HEK293 (cell line): ENCODE data around the gene HSD17B10.

ENCODE experiments used
- EGR2 ChIP-seq: fragments of 450-650 bp; formaldehyde crosslinking; IDR thresholded peaks from 2 replicates; pipeline ENCODE4 v1.5.1; 2016; ENCODE audit warnings: low read depth, missing biosample characterization, missing genetic modification characterization
- HOXD13 ChIP-seq: sonication (generic); formaldehyde crosslinking; IDR thresholded peaks from 2 replicates; pipeline ENCODE4 v1.8.0; 2022; ENCODE audit warnings: missing genetic modification reagents, borderline replicate concordance
- PRDM2 ChIP-seq: fragments of 450-650 bp; formaldehyde crosslinking; IDR thresholded peaks from 2 replicates; pipeline ENCODE4 v1.5.1; 2016; ENCODE audit warnings: missing biosample characterization, missing genetic modification characterization, borderline replicate concordance
- REPIN1 ChIP-seq: fragments of 450-650 bp; formaldehyde crosslinking; IDR thresholded peaks from 2 replicates; pipeline ENCODE4 v1.5.1; 2017; ENCODE audit warnings: missing biosample characterization, missing genetic modification characterization, low read depth
- SP3 ChIP-seq: fragments of 450-650 bp; formaldehyde crosslinking; IDR thresholded peaks from 2 replicates; pipeline ENCODE4 v1.5.1; 2016; ENCODE audit warnings: missing biosample characterization, missing genetic modification characterization
- ZBTB48 ChIP-seq: fragments of 450-650 bp; formaldehyde crosslinking; IDR thresholded peaks from 2 replicates; pipeline ENCODE4 v1.5.1; 2016; ENCODE audit warnings: missing biosample characterization, missing genetic modification characterization
- ZBTB7A ChIP-seq: fragments of 450-650 bp; formaldehyde crosslinking; IDR thresholded peaks from 2 replicates; pipeline ENCODE4 v1.5.1; 2016; ENCODE audit warnings: low read depth, missing biosample characterization, missing genetic modification characterization
- ZFP3 ChIP-seq: fragments of 450-650 bp; formaldehyde crosslinking; IDR thresholded peaks from 2 replicates; pipeline ENCODE4 v1.5.1; 2016; ENCODE audit warnings: low read depth, missing biosample characterization, missing genetic modification characterization
- ZNF16 ChIP-seq: fragments of 450-650 bp; formaldehyde crosslinking; IDR thresholded peaks from 2 replicates; pipeline ENCODE4 v1.5.1; 2016; ENCODE audit warnings: low read depth, missing biosample characterization, missing genetic modification characterization
- ZNF2 ChIP-seq: fragments of 450-650 bp; formaldehyde crosslinking; IDR thresholded peaks from 2 replicates; pipeline ENCODE4 v1.5.1; 2016; ENCODE audit warnings: missing biosample characterization, missing genetic modification characterization
- ZNF223 ChIP-seq: fragments of 450-650 bp; formaldehyde crosslinking; IDR thresholded peaks from 2 replicates; pipeline ENCODE4 v1.5.1; 2016; ENCODE audit warnings: missing biosample characterization, missing genetic modification characterization
- ZNF248 ChIP-seq: fragments of 450-650 bp; formaldehyde crosslinking; IDR thresholded peaks from 2 replicates; pipeline ENCODE4 v1.5.1; 2017; ENCODE audit warnings: missing biosample characterization, missing genetic modification characterization
- ZNF266 ChIP-seq: fragments of 450-650 bp; formaldehyde crosslinking; IDR thresholded peaks from 2 replicates; pipeline ENCODE4 v1.5.1; 2016; ENCODE audit warnings: missing biosample characterization, missing genetic modification characterization, low read depth
- ZNF292 ChIP-seq: fragments of 450-650 bp; formaldehyde crosslinking; IDR thresholded peaks from 2 replicates; pipeline ENCODE4 v1.5.1; 2016; ENCODE audit warnings: low read depth, missing biosample characterization, missing genetic modification characterization, borderline replicate concordance
- ZNF335 ChIP-seq: fragments of 450-650 bp; formaldehyde crosslinking; conservative IDR thresholded peaks from 2 replicates; pipeline ENCODE4 v1.5.1; 2016; ENCODE audit warnings: missing biosample characterization, missing genetic modification characterization
- ZNF426 ChIP-seq: fragments of 450-650 bp; formaldehyde crosslinking; IDR thresholded peaks from 2 replicates; pipeline ENCODE4 v1.5.1; 2017; ENCODE audit warnings: missing biosample characterization, missing genetic modification characterization, mild to moderate bottlenecking, inconsistent platforms, moderate library complexity
- ZNF433 ChIP-seq: fragments of 450-650 bp; formaldehyde crosslinking; IDR thresholded peaks from 2 replicates; pipeline ENCODE4 v1.5.1; 2016; ENCODE audit warnings: missing biosample characterization, missing genetic modification characterization, low read depth
- ZNF529 ChIP-seq: fragments of 450-650 bp; formaldehyde crosslinking; IDR thresholded peaks from 2 replicates; pipeline ENCODE4 v1.5.1; 2017; ENCODE audit warnings: missing genetic modification characterization, missing biosample characterization; ENCODE audit not compliant: insufficient replicate concordance
- ZNF530 ChIP-seq: fragments of 450-650 bp; formaldehyde crosslinking; IDR thresholded peaks from 2 replicates; pipeline ENCODE4 v1.5.1; 2016; ENCODE audit warnings: low read depth, missing biosample characterization, missing genetic modification characterization
- ZNF558 ChIP-seq: fragments of 450-650 bp; formaldehyde crosslinking; IDR thresholded peaks from 2 replicates; pipeline ENCODE4 v1.5.1; 2016; ENCODE audit warnings: missing biosample characterization, missing genetic modification characterization
- ZNF660 ChIP-seq: fragments of 450-650 bp; IDR thresholded peaks from 2 replicates; pipeline ENCODE4 v1.5.1; 2018; ENCODE audit warnings: missing biosample characterization, mild to moderate bottlenecking, missing genetic modification characterization
- ZNF792 ChIP-seq: fragments of 450-650 bp; formaldehyde crosslinking; IDR thresholded peaks from 2 replicates; pipeline ENCODE4 v1.5.1; 2016; ENCODE audit warnings: missing biosample characterization, missing genetic modification characterization
- ZSCAN30 ChIP-seq: fragments of 450-650 bp; IDR thresholded peaks from 2 replicates; pipeline ENCODE4 v1.5.1; 2018; ENCODE audit warnings: missing biosample characterization, mild to moderate bottlenecking, missing genetic modification characterization, moderate library complexity
- TF ChIP-seq, protein P1 (sequence below): fragments of 450-650 bp; formaldehyde crosslinking; IDR thresholded peaks from 2 replicates; pipeline ENCODE4 v1.5.1; 2016; ENCODE audit warnings: missing biosample characterization, missing genetic modification characterization, borderline replicate concordance
- TF ChIP-seq, protein P2 (sequence below): fragments of 450-650 bp; formaldehyde crosslinking; IDR thresholded peaks from 2 replicates; pipeline ENCODE4 v1.5.1; 2016; ENCODE audit warnings: missing biosample characterization, missing genetic modification characterization
- TF ChIP-seq, protein P3 (sequence below): fragments of 450-650 bp; IDR thresholded peaks from 2 replicates; pipeline ENCODE4 v1.5.1; 2018; ENCODE audit warnings: missing biosample characterization, missing genetic modification characterization

HSD17B10 gene

DNA sequence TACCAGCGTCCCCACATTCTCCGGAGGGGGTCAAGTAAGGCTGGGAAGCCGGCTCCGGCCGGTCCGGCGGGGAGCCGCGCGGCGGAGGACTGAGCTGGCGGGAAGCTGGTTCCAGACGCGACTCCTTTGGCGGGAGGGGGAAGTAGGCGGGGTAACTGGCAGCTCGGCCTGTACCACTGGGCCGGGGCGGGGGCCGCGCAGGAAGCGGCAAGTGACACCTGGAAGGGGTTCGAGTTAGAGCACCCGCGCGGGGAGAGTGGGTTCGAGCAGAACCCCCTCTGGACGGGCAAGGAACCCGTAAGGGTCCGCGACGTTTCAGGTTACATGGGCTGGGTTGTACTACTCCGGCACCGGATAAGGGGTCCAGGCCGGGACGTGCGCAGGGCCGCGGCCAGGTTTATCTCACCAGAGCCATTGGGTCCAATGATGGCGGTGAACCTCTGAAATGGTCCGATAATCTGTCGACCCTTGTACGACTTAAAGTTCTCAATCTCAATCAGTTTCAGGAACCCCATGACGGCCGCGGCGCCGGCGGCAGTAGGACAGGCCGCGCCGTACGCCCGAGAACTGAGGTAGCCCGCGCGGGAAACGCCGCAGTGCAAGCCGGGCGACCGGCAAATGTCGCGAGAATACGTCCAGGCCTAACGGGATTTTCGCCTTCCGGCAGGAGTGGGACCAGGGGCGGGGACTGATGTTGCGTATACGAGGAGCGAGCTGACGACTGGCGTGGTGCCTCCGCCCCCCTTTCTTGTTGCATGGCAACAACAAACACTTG lies 11.9 kb downstream of the HSD17B10 start, which contains the start of gene SMC1A (continued):
- TF ChIP-seq ZNF660 (tag by site-specific recombination) (peak; percentile 91; the same call in 1 of the 2 replicates), ZNF223 (tag by site-specific recombination) (peak; percentile 92; the same call in 1 of the 2 replicates), ZNF2 (tag by site-specific recombination) (peak; percentile 80), ZFP3 (tag by site-specific recombination) (peak; percentile 29; the same call in 1 of the 2 replicates), ZBTB7A (peak; percentile 73; the same call in 1 of the 2 replicates), ZNF426 (tag by site-specific recombination) (no peak), ZNF335 (peak; percentile 96), ZNF266 (tag by site-specific recombination) (no peak), ZNF16 (no peak; the same call in 1 of the 2 replicates), PRDM2 (tag by site-specific recombination) (no peak), EGR2 (peak; percentile 53), ZNF433 (no peak), ZNF530 (no peak), ZSCAN30 (tag by site-specific recombination) (peak; percentile 96), REPIN1 (tag by site-specific recombination) (no peak), HOXD13 (CRISPR knock-in tag) (peak; percentile 83; the same call in 1 of the 2 replicates), ZBTB48 (peak; percentile 80), SP3 (peak; percentile 78; the same call in 1 of the 2 replicates), ZNF248 (tag by site-specific recombination) (no peak), ZNF292 (tag by site-specific recombination) (no peak), ZNF558 (no peak), ZNF792 (tag by site-specific recombination) (no peak; the same call in 1 of the 2 replicates), ZNF529 (tag by site-specific recombination) (no peak)
- TF ChIP-seq, protein P1, sequence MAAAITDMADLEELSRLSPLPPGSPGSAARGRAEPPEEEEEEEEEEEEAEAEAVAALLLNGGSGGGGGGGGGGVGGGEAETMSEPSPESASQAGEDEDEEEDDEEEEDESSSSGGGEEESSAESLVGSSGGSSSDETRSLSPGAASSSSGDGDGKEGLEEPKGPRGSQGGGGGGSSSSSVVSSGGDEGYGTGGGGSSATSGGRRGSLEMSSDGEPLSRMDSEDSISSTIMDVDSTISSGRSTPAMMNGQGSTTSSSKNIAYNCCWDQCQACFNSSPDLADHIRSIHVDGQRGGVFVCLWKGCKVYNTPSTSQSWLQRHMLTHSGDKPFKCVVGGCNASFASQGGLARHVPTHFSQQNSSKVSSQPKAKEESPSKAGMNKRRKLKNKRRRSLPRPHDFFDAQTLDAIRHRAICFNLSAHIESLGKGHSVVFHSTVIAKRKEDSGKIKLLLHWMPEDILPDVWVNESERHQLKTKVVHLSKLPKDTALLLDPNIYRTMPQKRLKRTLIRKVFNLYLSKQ (tag by site-specific recombination) = no peak
- TF ChIP-seq, protein P2, sequence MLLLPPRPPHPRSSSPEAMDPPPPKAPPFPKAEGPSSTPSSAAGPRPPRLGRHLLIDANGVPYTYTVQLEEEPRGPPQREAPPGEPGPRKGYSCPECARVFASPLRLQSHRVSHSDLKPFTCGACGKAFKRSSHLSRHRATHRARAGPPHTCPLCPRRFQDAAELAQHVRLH (tag by site-specific recombination) = peak; percentile 96
- TF ChIP-seq, protein P3, sequence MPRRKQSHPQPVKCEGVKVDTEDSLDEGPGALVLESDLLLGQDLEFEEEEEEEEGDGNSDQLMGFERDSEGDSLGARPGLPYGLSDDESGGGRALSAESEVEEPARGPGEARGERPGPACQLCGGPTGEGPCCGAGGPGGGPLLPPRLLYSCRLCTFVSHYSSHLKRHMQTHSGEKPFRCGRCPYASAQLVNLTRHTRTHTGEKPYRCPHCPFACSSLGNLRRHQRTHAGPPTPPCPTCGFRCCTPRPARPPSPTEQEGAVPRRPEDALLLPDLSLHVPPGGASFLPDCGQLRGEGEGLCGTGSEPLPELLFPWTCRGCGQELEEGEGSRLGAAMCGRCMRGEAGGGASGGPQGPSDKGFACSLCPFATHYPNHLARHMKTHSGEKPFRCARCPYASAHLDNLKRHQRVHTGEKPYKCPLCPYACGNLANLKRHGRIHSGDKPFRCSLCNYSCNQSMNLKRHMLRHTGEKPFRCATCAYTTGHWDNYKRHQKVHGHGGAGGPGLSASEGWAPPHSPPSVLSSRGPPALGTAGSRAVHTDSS = no peak
- TF ChIP-seq, all 188 proteins: peak for 83
